ENCODE data around the gene PRR19. TPM values are rescaled to one million over a fixed set of nuclear protein-coding genes. Genes with fewer than 3 reads are reported as not detected.

PRR19 gene
- total RNA-seq, 1 experiment from 2014 or later: 3.6 TPM

DNA sequence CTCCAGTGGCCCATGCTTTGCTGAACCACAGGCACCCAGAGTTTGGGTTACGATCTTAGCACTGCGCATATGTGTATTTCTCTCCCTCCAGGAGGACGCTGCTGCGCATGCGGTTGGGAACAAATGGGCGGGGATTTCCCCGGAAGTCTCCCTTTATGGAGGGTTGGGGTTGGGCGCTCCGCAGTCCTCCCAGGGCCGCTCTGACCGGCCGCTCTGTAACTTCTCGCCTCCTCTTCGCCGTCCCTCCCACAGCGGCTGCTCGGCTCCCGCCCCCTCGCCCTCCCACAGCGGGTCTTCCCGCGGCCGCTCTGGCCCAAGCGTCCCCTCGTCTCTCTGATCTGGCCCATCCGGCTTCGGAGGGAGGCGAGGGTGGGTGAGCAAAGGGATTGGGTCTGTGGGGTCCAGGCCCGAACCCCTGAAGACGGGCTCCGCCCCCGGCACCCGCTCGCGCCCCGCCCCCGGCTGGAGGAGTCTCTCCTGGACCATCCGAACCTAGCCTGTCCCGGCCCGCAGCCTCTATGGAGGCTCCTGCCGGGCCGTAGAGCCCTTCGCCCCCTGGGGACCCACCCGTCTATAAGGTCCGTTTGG is 23.5 kb downstream of the PRR19 start, which contains the start of gene MEGF8:
MEGF8 (plus strand) TSS at position 328 of the 588 bp plus-strand sequence. CDS start 609 bp downstream, outside the sequence.
- no TSS peak for BruUV-seq (replicated peaks)
- intact Hi-C loops (cut with micrococcal nuclease; ENCODE audit: unreplicated experiment): loop anchor here (1.0 to 5.0 kb wide), 2 partner anchors 79 to 218 kb away; no protein-coding TSS in a partner anchor
- peak within 1 kb of the TSS; percentile 79 for H3K27ac ChIP-seq (ENCODE audit: low read depth, low read length, poor library complexity, severe bottlenecking)
- TF ChIP-seq EZH2 (IDR thresholded peaks at IDR 0.05; ENCODE audit: borderline replicate concordance, low read depth, low read length, poor library complexity, severe bottlenecking): no peak
- TF ChIP-seq, protein P1, sequence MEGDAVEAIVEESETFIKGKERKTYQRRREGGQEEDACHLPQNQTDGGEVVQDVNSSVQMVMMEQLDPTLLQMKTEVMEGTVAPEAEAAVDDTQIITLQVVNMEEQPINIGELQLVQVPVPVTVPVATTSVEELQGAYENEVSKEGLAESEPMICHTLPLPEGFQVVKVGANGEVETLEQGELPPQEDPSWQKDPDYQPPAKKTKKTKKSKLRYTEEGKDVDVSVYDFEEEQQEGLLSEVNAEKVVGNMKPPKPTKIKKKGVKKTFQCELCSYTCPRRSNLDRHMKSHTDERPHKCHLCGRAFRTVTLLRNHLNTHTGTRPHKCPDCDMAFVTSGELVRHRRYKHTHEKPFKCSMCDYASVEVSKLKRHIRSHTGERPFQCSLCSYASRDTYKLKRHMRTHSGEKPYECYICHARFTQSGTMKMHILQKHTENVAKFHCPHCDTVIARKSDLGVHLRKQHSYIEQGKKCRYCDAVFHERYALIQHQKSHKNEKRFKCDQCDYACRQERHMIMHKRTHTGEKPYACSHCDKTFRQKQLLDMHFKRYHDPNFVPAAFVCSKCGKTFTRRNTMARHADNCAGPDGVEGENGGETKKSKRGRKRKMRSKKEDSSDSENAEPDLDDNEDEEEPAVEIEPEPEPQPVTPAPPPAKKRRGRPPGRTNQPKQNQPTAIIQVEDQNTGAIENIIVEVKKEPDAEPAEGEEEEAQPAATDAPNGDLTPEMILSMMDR (conservative IDR thresholded peaks at IDR 0.05; ENCODE audit: low read depth, low read length): peak; percentile 98
- peak; percentile 100 for DNase-seq (ENCODE audit: low spot score)
- peaks cover 9% of the 10 kb centered on the region for H3K4me1 ChIP-seq (ENCODE audit: insufficient read depth, low read length, poor library complexity, severe bottlenecking)
- no peaks in the 10 kb centered on the region for H3K9me3 ChIP-seq (ENCODE audit: low read depth, low read length, poor library complexity, severe bottlenecking)
- peaks cover 9% of the 10 kb centered on the region for H3K27me3 ChIP-seq (replicated peaks; ENCODE audit: insufficient read depth, low read depth, low read length, poor library complexity)
- ChIA-PET POLR2A (ENCODE audit: low non-redundant PET) (no interaction called here), CTCF (no interaction called here)
- no peaks in the 10 kb centered on the region for H3K36me3 ChIP-seq (ENCODE audit: insufficient read depth, low read length, poor library complexity, severe bottlenecking)
- H3K4me3 ChIP-seq (ENCODE audit: low read depth, low read length, poor library complexity, severe bottlenecking): peak within 1 kb of the TSS; percentile 88

DNA sequence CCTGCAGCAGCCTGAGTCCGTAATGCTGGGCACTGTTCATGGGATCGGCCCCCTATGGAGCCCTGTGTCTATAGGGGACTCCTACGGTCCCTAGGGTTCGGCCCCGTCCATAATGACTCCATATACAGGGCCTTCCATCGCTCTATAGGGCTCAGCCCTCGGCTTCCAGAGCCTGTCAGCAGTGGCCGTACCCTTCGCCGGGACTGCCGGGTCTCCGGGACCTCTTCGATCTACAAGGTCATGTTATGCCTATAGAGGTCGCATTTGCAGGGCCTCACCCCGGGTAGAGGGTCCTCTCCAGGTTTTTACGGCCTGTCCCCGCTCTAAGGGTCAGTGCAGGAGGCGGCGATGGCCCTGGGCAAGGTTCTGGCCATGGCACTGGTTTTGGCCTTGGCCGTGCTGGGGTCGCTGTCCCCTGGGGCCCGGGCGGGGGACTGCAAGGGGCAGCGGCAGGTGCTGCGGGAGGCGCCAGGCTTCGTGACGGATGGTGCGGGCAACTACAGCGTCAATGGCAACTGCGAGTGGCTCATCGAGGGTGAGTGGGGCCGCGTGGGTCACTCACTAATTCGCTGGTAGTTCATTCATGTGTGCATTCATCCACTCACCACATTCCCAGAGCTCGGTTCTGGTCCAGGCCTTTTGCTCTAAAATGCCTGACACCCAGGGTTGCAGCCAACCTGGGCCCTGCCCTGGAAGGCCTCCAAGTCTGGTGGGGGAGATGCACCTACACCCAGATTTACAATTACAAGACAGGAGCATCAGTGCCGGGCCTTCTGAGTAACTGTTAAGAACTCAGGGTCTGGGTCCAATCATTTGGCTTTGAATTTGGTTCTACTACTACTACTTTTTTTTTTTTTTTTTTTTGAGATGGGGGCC is 24.2 kb downstream of the PRR19 start:
- Histone ChIP-seq H3K9me3 (ENCODE audit: low read depth, low read length, poor library complexity, severe bottlenecking) (no peaks in the 10 kb centered on the region), H3K27ac (ENCODE audit: low read depth, low read length, poor library complexity, severe bottlenecking) (peak overlapping the region; percentile 79), H3K36me3 (ENCODE audit: insufficient read depth, low read length, poor library complexity, severe bottlenecking) (no peaks in the 10 kb centered on the region), H3K4me1 (ENCODE audit: insufficient read depth, low read length, poor library complexity, severe bottlenecking) (peaks cover 14% of the 10 kb centered on the region), H3K27me3 (replicated peaks; ENCODE audit: insufficient read depth, low read depth, low read length, poor library complexity) (peaks cover 9% of the 10 kb centered on the region), H3K4me3 (ENCODE audit: low read depth, low read length, poor library complexity, severe bottlenecking) (peak overlapping the region; percentile 88)
- BruUV-seq (replicated peaks): TSS peak; percentile 77
- no peak for DNase-seq (ENCODE audit: low spot score)
- ChIA-PET POLR2A (ENCODE audit: low non-redundant PET) (no interaction called here), CTCF (no interaction called here)
- no peak for TF ChIP-seq EZH2 (IDR thresholded peaks at IDR 0.05; ENCODE audit: borderline replicate concordance, low read depth, low read length, poor library complexity, severe bottlenecking)
- TF ChIP-seq, protein P1 (conservative IDR thresholded peaks at IDR 0.05; ENCODE audit: low read depth, low read length): no peak
- intact Hi-C loops (cut with micrococcal nuclease; ENCODE audit: unreplicated experiment): loop anchor here (1.0 to 5.0 kb wide), 2 partner anchors 80 to 219 kb away; no protein-coding TSS in a partner anchor

DNA sequence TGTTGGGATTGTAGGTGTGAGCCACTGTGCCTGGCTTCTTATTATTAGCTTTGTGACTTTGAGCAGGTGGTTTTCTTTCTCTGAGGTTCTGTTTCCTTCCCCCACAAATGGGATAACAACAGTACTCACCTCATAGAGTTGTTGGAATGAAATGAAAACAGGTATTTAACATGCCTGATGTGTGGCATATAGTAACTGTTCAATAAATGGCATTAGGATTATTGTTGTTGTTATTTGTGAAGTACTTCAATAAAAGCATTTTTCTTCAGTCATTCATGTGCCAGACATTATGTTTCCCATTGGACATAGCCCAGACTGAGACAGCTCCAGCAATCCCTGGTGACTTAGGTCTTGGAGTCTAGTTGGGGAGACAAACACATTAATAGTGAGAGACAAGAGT is 25.0 kb downstream of the PRR19 start:
- ChIA-PET CTCF (no interaction called here), POLR2A (ENCODE audit: low non-redundant PET) (no interaction called here)
- intact Hi-C loops (cut with micrococcal nuclease; ENCODE audit: unreplicated experiment): loop anchor here (5.0 kb wide), 1 partner anchor 220 kb away; no protein-coding TSS in a partner anchor
- Histone ChIP-seq H3K9me3 (ENCODE audit: low read depth, low read length, poor library complexity, severe bottlenecking) (no peaks in the 10 kb centered on the region), H3K4me3 (ENCODE audit: low read depth, low read length, poor library complexity, severe bottlenecking) (peak overlapping the region; percentile 88), H3K36me3 (ENCODE audit: insufficient read depth, low read length, poor library complexity, severe bottlenecking) (no peaks in the 10 kb centered on the region), H3K27me3 (replicated peaks; ENCODE audit: insufficient read depth, low read depth, low read length, poor library complexity) (peaks cover 9% of the 10 kb centered on the region), H3K27ac (ENCODE audit: low read depth, low read length, poor library complexity, severe bottlenecking) (no peak overlapping the region), H3K4me1 (ENCODE audit: insufficient read depth, low read length, poor library complexity, severe bottlenecking) (peaks cover 14% of the 10 kb centered on the region)
- BruUV-seq (replicated peaks): no TSS peak
- no peak for DNase-seq (ENCODE audit: low spot score)
- no peak for TF ChIP-seq EZH2 (IDR thresholded peaks at IDR 0.05; ENCODE audit: borderline replicate concordance, low read depth, low read length, poor library complexity, severe bottlenecking)
- TF ChIP-seq, protein P1 (conservative IDR thresholded peaks at IDR 0.05; ENCODE audit: low read depth, low read length): no peak
